Sigmoid colon (tissue), 7 donors: Measurements from ENCODE around the gene ARRDC2. TPM values are rescaled to one million over a fixed set of nuclear protein-coding genes. Genes with fewer than 3 reads are reported as not detected.
"Not testable (repeated sequence)": the region's sequence is repeated elsewhere in the genome, so short reads cannot be mapped to it uniquely, and the experiment has no call there.

Experiments used
- DNase-seq: peaks from one replicate; pipeline ENCODE4 v3.0.0-alpha.2; 2019
- H3K27ac ChIP-seq, 4 donors: fragments of 200-600 bp; sonication (generic); one replicate each; pipeline ENCODE4 v1.5.1; 2016 to 2019; ENCODE audit warnings: mild to moderate bottlenecking in 1 of 4
- H3K27me3 ChIP-seq, 3 donors: fragments of 200-600 bp; sonication (generic); one replicate each; pipeline ENCODE4 v1.5.1; 2019; ENCODE audit warnings: mild to moderate bottlenecking in 1 of 3
- H3K36me3 ChIP-seq, 4 donors: fragments of 200-600 bp; sonication (generic); one replicate each; pipeline ENCODE4 v1.5.1; 2016 to 2019
- H3K4me1 ChIP-seq, 4 donors: fragments of 200-600 bp; sonication (generic); one replicate each; pipeline ENCODE4 v1.5.1; 2017 to 2019
- H3K4me3 ChIP-seq, 4 donors: fragments of 200-600 bp; sonication (generic); one replicate each; pipeline ENCODE4 v1.5.1; 2017 to 2019; ENCODE audit warnings: mild to moderate bottlenecking in 2 of 4, moderate library complexity in 1 of 4
- H3K9me3 ChIP-seq, 4 donors: fragments of 200-600 bp in 3 of 4; sonication (generic) in 3 of 4; one replicate each; pipeline versions ENCODE4 v1.5.1 to v1.6.1; 2013 to 2019
- EP300 ChIP-seq, 4 donors: sonication (generic); formaldehyde crosslinking; IDR thresholded peaks; one replicate each; pipeline ENCODE4 v1.6.1; 2017; ENCODE audit warnings: antibody characterized with exemption in 4 of 4
- POLR2A ChIP-seq, 2 donors: fragments of 450-650 bp; IDR thresholded peaks; one replicate each; pipeline ENCODE4 v1.6.1; 2016; ENCODE audit warnings: antibody characterized with exemption in 2 of 2, mild to moderate bottlenecking in 2 of 2, moderate library complexity in 2 of 2
- POLR2AphosphoS5 ChIP-seq, 4 donors: sonication (generic); formaldehyde crosslinking; IDR thresholded peaks; one replicate each; pipeline ENCODE4 v1.6.1; 2017; ENCODE audit warnings: antibody characterized with exemption in 4 of 4
- WGBS, 2 donors: extraction: QIAGEN DNeasy Blood & Tissue Kit; methylation state at CpG; one replicate each; pipeline ENCODE4 v1.1.7; 2013; 5-methylcytosine and 5-hydroxymethylcytosine counted together
- intact Hi-C: fragments of 100-400 bp; cut with DNase I; formaldehyde crosslinking; loops from one replicate; pipeline ENCODE4 v1.15.1; 2023
- polyA plus RNA-seq, 3 donors: library from polyadenylated mRNA; stranded (reverse); fragments of 200-250 nt; gene quantifications; one replicate each; pipeline ENCODE4 v1.2.3, GENCODE V29; 2013
- total RNA-seq, 4 donors: library from RNA; depleted of rRNA; stranded (reverse); fragments of >200 nt; gene quantifications; one replicate each; pipeline ENCODE4 v1.1.0, GENCODE V29; 2016
- TF ChIP-seq, protein P1 (sequence below), 4 experiments: fragments of 450-650 bp in 3 of 4; fragments of 200-600 bp in 1 of 4; IDR thresholded peaks; one replicate each; pipeline ENCODE4 v1.5.1; 2016 to 2019; ENCODE audit warnings: antibody characterized with exemption in 4 of 4, mild to moderate bottlenecking in 3 of 4, moderate library complexity in 2 of 4
- donor health status: healthy with polysubstance abuse.
- donor health status: Bipolar disorder and iron deficiency.
- donor health status: healthy.

Gene ARRDC2
- total and polyA plus RNA-seq, 7 donors, result 22.2 to 54.2 (median 36.6) TPM

GRCh38 chr19:18029617-18030338, 21.8 kb downstream of the ARRDC2 start:
- H3K4me3 ChIP-seq, result no peak overlapping the region
- peak; percentile 81 for DNase-seq
- no peaks in the 10 kb centered on the region for H3K9me3 ChIP-seq
- H3K27ac ChIP-seq, result no peak overlapping the region
- H3K27me3 ChIP-seq, result peaks cover 0 to 8% (median 0%) of the 10 kb centered on the region in 3 donors
- WGBS, 2 donors, result 11 to 56% methylated on average over 8 of the region's 8 CpGs
- H3K4me1 ChIP-seq, result no peaks in the 10 kb centered on the region
- no peaks in the 10 kb centered on the region for H3K36me3 ChIP-seq
- intact Hi-C loops, result no loop called here
- TF ChIP-seq EP300 (IDR thresholded peaks at IDR 0.05) (no peak), POLR2A (IDR thresholded peaks at IDR 0.05) (no peak), POLR2AphosphoS5 (IDR thresholded peaks at IDR 0.05) (no peak)
- TF ChIP-seq, protein P1, sequence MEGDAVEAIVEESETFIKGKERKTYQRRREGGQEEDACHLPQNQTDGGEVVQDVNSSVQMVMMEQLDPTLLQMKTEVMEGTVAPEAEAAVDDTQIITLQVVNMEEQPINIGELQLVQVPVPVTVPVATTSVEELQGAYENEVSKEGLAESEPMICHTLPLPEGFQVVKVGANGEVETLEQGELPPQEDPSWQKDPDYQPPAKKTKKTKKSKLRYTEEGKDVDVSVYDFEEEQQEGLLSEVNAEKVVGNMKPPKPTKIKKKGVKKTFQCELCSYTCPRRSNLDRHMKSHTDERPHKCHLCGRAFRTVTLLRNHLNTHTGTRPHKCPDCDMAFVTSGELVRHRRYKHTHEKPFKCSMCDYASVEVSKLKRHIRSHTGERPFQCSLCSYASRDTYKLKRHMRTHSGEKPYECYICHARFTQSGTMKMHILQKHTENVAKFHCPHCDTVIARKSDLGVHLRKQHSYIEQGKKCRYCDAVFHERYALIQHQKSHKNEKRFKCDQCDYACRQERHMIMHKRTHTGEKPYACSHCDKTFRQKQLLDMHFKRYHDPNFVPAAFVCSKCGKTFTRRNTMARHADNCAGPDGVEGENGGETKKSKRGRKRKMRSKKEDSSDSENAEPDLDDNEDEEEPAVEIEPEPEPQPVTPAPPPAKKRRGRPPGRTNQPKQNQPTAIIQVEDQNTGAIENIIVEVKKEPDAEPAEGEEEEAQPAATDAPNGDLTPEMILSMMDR (IDR thresholded peaks at IDR 0.05), result no peak

GRCh38 chr19:18031401-18031800, 23.4 kb downstream of the ARRDC2 start:
- H3K9me3 ChIP-seq, H3K4me3 ChIP-seq, H3K27ac ChIP-seq, H3K36me3 ChIP-seq, H3K27me3 ChIP-seq, intact Hi-C loops, DNase-seq, H3K4me1 ChIP-seq: not testable (repeated sequence)
- 38 to 51% methylated on average over 5 of the region's 5 CpGs for WGBS, 2 donors

DNA sequence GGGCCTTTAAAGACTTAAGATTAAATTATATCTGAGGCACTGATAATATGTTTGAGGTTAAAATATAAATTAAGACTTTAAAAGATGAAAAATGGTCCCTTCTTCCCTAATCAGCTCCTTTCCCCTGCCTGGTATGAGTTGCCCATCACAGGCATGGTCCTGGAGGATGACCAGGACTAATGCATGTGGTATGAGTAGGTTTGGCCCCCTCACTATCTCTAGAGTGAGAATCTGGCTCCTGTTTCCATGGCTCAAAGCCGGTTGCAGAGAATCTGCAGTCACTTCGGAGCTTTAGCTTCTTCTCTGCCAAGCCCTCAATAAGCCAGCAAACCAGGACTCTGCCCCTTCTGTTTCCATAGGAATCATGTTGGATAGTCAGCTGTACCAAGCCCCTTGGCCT, 24.1 kb downstream of the ARRDC2 start:
- H3K9me3 ChIP-seq, DNase-seq, H3K27ac ChIP-seq, H3K36me3 ChIP-seq, intact Hi-C loops, H3K4me3 ChIP-seq, H3K27me3 ChIP-seq, H3K4me1 ChIP-seq: not testable (repeated sequence)
- WGBS, 2 donors, result 86 to 88% methylated on average over 2 of the region's 2 CpGs

- peaks cover 0 to 16% (median 5%) of the 10 kb centered on the region in 4 donors for H3K4me1 ChIP-seq
- no peak for DNase-seq
- 97 to 99% methylated on average over 2 of the region's 2 CpGs for WGBS, 2 donors
- TF ChIP-seq, protein P1 (IDR thresholded peaks at IDR 0.05), result no peak
- TF ChIP-seq EP300 (IDR thresholded peaks at IDR 0.05), result no peak
- TF ChIP-seq POLR2A (IDR thresholded peaks at IDR 0.05), result no peak
- TF ChIP-seq POLR2AphosphoS5 (IDR thresholded peaks at IDR 0.05), result no peak
- H3K27me3 ChIP-seq, result no peaks in the 10 kb centered on the region
- no peaks in the 10 kb centered on the region for H3K9me3 ChIP-seq
- H3K36me3 ChIP-seq, result no peaks in the 10 kb centered on the region
- H3K4me3 ChIP-seq, result no peak overlapping the region
- intact Hi-C loops, result no loop called here
- no peak overlapping the region for H3K27ac ChIP-seq
These were observed 33.1 kb downstream of the ARRDC2 start for GRCh38 chr19:18041054-18041453.

GRCh38 chr19:18043676-18044075, 35.7 kb downstream of the ARRDC2 start:
- 93% methylated on average over 3 of the region's 3 CpGs for WGBS, 2 donors
- no peaks in the 10 kb centered on the region for H3K27me3 ChIP-seq
- no peak overlapping the region for H3K4me3 ChIP-seq
- no peak for DNase-seq
- intact Hi-C loops, result no loop called here
- H3K36me3 ChIP-seq, result no peaks in the 10 kb centered on the region
- H3K4me1 ChIP-seq, result peaks cover 0 to 16% (median 5%) of the 10 kb centered on the region in 4 donors
- no peaks in the 10 kb centered on the region for H3K9me3 ChIP-seq
- H3K27ac ChIP-seq, result no peak overlapping the region
- TF ChIP-seq POLR2AphosphoS5 (IDR thresholded peaks at IDR 0.05) (no peak), EP300 (IDR thresholded peaks at IDR 0.05) (no peak), POLR2A (IDR thresholded peaks at IDR 0.05) (no peak)
- TF ChIP-seq, protein P1 (IDR thresholded peaks at IDR 0.05), result no peak

DNA sequence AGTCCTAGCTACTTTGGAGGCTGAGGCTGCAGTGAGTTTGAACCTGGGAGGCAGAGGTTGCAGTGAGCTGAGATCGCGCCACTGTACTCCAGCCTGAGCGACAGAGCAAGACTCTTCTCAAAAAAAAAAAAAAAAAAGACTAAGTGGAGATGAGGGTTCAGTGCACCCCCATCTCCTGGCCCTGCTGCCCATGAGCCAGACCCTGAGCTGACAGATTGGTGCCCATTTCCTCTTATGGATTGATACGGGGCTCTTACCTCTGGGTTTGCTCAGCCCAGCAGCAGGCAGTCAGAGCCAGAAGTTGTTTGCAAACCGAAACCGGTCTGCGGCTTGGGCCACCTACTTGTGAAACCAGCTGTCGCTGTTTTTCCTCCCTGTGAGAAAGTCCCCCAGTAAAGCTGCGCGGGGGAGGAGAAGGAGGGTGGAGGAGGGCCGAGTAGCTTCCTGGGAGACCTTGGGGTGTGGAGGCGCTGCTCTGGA, 36.9 kb downstream of the ARRDC2 start:
- intact Hi-C loops, result no loop called here
- Histone ChIP-seq H3K36me3 (no peaks in the 10 kb centered on the region), H3K4me3 (peak overlapping the region; percentile 14 to 49 (median 42)), H3K27ac (peak overlapping the region; percentile 60 to 69 (median 64)), H3K27me3 (no peaks in the 10 kb centered on the region), H3K4me1 (peaks cover 0 to 22% (median 9%) of the 10 kb centered on the region in 4 donors), H3K9me3 (no peaks in the 10 kb centered on the region)
- TF ChIP-seq EP300 (IDR thresholded peaks at IDR 0.05), result no peak
- TF ChIP-seq POLR2AphosphoS5 (IDR thresholded peaks at IDR 0.05), result peak in 3 of 4 donors; percentile 30 to 56 (median 41)
- no peak for TF ChIP-seq POLR2A (IDR thresholded peaks at IDR 0.05)
- whole genome bisulfite sequencing, 2 donors, result 1 to 5% methylated on average over 12 of the region's 12 CpGs
- DNase-seq, result peak; percentile 87
